ENCODE measurements around the gene CARF.
"Not testable (repeated sequence)": the region's sequence is repeated elsewhere in the genome, so short reads cannot be mapped to it uniquely, and the experiment has no call there.

Gene CARF

DNA sequence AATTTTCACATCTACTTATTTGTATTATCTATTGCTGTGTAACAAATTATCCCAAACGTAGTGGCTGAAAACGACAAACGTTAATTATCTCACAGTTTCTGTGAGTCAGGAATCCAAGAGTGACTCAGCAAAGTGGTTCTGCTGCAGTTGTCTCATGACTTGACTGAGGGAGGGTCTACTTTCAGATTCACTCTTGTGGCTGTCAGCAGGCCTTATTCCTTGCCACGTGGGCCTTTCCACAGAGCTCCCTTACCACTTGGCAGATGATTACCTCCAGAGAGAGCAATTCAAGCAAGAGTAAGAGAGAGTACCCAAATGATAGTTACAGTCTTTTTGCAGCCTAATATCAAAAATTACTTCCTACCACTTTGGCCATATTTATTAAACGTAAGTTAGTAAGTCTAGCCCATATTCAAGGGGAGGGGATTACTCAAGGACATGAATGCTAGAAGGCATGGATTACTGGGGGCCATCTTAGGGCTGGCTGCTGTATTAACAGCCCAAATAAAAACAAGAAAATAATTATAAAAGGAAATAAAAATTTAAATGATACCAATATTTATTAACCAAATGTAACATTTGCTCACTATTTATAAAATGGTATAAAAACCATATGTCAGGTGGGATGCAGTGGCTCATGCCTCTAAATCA lies 53.9 kb downstream of the CARF start:
- no peak for TF ChIP-seq SNAI2 (CRISPR knock-in tag; IDR thresholded peaks at IDR 0.05)
- TF ChIP-seq, protein P1, sequence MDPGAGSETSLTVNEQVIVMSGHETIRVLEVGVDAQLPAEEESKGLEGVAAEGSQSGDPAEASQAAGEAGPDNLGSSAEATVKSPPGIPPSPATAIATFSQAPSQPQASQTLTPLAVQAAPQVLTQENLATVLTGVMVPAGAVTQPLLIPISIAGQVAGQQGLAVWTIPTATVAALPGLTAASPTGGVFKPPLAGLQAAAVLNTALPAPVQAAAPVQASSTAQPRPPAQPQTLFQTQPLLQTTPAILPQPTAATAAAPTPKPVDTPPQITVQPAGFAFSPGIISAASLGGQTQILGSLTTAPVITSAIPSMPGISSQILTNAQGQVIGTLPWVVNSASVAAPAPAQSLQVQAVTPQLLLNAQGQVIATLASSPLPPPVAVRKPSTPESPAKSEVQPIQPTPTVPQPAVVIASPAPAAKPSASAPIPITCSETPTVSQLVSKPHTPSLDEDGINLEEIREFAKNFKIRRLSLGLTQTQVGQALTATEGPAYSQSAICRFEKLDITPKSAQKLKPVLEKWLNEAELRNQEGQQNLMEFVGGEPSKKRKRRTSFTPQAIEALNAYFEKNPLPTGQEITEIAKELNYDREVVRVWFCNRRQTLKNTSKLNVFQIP (CRISPR knock-in tag; IDR thresholded peaks at IDR 0.05; ENCODE audit: borderline replicate concordance, low read depth), result no peak
- no peak for ATAC-seq

DNA sequence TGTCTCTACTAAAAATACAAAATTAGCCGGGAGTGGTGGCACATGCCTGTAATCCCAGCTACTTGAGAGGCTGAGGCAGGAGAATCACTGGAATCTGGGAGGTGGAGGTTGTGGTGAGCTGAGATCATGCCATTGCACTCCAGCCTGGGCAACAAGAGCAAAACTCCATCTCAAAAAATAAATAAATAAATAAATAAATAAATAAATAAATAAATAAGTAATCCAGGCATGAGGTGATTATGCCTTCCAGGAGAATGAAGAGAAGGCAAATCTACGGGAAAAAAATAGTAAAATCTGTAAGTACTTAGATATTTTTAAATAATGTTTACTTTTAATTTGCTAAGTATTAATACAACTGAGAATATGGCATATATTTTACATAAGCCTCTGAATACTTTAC lies 57.3 kb downstream of the CARF start:
- not testable (repeated sequence) for ATAC-seq

DNA sequence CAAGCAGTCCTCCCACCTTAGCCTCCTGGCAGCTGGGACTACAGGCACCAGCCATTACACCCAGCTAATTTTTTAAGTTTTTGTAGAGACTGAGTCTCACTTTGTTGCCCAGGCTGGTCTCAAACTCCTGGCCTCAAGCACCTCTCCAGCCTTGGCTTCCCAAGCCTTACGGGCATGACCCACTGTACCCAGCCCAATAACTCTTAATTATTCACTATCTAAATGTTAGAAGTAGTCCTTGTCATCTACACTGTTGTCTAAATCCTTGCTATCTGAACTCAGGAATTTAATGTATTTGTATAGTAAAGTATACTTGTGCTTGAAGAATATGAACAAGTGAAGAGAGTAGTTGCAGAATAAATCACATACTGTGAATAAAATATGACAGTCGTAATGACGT lies 64.7 kb downstream of the CARF start:
- TF ChIP-seq ZC3H10 (CRISPR knock-in tag; IDR thresholded peaks at IDR 0.05), result no peak
- no peak for TF ChIP-seq OSR1 (CRISPR knock-in tag; IDR thresholded peaks at IDR 0.05)
- TF ChIP-seq RARB (CRISPR knock-in tag; IDR thresholded peaks at IDR 0.05), result no peak
- TF ChIP-seq, protein P2, sequence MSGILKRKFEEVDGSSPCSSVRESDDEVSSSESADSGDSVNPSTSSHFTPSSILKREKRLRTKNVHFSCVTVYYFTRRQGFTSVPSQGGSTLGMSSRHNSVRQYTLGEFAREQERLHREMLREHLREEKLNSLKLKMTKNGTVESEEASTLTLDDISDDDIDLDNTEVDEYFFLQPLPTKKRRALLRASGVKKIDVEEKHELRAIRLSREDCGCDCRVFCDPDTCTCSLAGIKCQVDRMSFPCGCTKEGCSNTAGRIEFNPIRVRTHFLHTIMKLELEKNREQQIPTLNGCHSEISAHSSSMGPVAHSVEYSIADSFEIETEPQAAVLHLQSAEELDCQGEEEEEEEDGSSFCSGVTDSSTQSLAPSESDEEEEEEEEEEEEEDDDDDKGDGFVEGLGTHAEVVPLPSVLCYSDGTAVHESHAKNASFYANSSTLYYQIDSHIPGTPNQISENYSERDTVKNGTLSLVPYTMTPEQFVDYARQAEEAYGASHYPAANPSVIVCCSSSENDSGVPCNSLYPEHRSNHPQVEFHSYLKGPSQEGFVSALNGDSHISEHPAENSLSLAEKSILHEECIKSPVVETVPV (CRISPR knock-in tag; IDR thresholded peaks at IDR 0.05), result no peak
- TF ChIP-seq ZFP30 (CRISPR knock-in tag; IDR thresholded peaks at IDR 0.05), result no peak
- TF ChIP-seq GLIS3 (CRISPR knock-in tag; IDR thresholded peaks at IDR 0.05), result no peak
- no peak for TF ChIP-seq ZNF8 (CRISPR knock-in tag; IDR thresholded peaks at IDR 0.05)
- TF ChIP-seq, protein P3, sequence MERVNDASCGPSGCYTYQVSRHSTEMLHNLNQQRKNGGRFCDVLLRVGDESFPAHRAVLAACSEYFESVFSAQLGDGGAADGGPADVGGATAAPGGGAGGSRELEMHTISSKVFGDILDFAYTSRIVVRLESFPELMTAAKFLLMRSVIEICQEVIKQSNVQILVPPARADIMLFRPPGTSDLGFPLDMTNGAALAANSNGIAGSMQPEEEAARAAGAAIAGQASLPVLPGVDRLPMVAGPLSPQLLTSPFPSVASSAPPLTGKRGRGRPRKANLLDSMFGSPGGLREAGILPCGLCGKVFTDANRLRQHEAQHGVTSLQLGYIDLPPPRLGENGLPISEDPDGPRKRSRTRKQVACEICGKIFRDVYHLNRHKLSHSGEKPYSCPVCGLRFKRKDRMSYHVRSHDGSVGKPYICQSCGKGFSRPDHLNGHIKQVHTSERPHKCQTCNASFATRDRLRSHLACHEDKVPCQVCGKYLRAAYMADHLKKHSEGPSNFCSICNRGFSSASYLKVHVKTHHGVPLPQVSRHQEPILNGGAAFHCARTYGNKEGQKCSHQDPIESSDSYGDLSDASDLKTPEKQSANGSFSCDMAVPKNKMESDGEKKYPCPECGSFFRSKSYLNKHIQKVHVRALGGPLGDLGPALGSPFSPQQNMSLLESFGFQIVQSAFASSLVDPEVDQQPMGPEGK (CRISPR knock-in tag; IDR thresholded peaks at IDR 0.05; ENCODE audit: borderline replicate concordance), result no peak
- TF ChIP-seq, protein P4, sequence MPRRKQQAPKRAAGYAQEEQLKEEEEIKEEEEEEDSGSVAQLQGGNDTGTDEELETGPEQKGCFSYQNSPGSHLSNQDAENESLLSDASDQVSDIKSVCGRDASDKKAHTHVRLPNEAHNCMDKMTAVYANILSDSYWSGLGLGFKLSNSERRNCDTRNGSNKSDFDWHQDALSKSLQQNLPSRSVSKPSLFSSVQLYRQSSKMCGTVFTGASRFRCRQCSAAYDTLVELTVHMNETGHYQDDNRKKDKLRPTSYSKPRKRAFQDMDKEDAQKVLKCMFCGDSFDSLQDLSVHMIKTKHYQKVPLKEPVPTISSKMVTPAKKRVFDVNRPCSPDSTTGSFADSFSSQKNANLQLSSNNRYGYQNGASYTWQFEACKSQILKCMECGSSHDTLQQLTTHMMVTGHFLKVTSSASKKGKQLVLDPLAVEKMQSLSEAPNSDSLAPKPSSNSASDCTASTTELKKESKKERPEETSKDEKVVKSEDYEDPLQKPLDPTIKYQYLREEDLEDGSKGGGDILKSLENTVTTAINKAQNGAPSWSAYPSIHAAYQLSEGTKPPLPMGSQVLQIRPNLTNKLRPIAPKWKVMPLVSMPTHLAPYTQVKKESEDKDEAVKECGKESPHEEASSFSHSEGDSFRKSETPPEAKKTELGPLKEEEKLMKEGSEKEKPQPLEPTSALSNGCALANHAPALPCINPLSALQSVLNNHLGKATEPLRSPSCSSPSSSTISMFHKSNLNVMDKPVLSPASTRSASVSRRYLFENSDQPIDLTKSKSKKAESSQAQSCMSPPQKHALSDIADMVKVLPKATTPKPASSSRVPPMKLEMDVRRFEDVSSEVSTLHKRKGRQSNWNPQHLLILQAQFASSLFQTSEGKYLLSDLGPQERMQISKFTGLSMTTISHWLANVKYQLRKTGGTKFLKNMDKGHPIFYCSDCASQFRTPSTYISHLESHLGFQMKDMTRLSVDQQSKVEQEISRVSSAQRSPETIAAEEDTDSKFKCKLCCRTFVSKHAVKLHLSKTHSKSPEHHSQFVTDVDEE (CRISPR knock-in tag; IDR thresholded peaks at IDR 0.05), result no peak
- TF ChIP-seq, protein P5, sequence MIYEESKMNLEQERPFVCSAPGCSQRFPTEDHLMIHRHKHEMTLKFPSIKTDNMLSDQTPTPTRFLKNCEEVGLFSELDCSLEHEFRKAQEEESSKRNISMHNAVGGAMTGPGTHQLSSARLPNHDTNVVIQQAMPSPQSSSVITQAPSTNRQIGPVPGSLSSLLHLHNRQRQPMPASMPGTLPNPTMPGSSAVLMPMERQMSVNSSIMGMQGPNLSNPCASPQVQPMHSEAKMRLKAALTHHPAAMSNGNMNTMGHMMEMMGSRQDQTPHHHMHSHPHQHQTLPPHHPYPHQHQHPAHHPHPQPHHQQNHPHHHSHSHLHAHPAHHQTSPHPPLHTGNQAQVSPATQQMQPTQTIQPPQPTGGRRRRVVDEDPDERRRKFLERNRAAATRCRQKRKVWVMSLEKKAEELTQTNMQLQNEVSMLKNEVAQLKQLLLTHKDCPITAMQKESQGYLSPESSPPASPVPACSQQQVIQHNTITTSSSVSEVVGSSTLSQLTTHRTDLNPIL (CRISPR knock-in tag; IDR thresholded peaks at IDR 0.05; ENCODE audit: low read depth), result no peak
- no peak for TF ChIP-seq SNAI2 (CRISPR knock-in tag; IDR thresholded peaks at IDR 0.05)
- no peak for TF ChIP-seq ZNF565 (CRISPR knock-in tag; conservative IDR thresholded peaks at IDR 0.05; ENCODE audit: low read depth)
- TF ChIP-seq TCF4 (CRISPR knock-in tag; IDR thresholded peaks at IDR 0.05; ENCODE audit: borderline replicate concordance), result no peak
- TF ChIP-seq ESRRG (CRISPR knock-in tag; IDR thresholded peaks at IDR 0.05), result no peak
- no peak for TF ChIP-seq TOX (CRISPR knock-in tag; IDR thresholded peaks at IDR 0.05; ENCODE audit: borderline replicate concordance)

DNA sequence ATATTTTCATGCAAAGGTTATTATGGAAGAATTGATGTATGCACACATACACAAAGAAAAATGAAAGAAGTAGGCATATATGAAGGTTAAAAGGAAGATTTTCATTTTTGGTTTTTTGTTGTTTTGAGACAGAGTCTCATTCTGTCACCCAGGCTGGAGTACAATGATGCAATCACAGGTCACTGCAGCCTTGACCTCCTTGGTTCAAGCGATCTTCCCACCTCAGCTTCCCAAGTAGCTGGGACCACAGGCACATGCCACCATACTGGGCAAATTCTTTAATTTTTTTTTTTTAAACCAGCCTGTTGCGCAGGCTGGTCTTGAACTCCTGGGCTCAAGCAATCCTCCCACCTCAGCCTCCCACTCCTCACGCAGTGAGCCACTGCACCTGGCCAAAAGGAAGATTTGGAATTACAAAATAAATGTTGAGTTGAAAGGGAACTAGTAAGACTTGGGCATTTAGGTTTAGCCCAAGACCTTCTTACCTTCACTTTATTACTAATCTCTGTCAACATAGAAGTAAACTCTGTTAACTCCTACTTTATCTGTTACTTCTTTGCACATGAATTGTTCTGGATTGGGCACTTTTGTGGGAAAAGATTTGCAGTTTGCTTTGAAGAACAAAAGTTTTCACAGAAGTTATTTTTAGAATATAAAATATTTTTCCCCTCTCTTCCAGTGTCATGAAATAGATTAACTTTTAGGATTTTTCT lies 70.9 kb downstream of the CARF start:
- ATAC-seq, result no peak
- TF ChIP-seq ZFP3 (CRISPR knock-in tag; IDR thresholded peaks at IDR 0.05) (no peak), TOX (CRISPR knock-in tag; IDR thresholded peaks at IDR 0.05; ENCODE audit: borderline replicate concordance) (no peak), PPARA (CRISPR knock-in tag; IDR thresholded peaks at IDR 0.05; ENCODE audit: borderline replicate concordance) (no peak), SNAI2 (CRISPR knock-in tag; IDR thresholded peaks at IDR 0.05) (no peak), OSR1 (CRISPR knock-in tag; IDR thresholded peaks at IDR 0.05) (no peak), ZC3H10 (CRISPR knock-in tag; IDR thresholded peaks at IDR 0.05) (no peak), RARB (CRISPR knock-in tag; IDR thresholded peaks at IDR 0.05) (no peak), ISL1 (CRISPR knock-in tag; IDR thresholded peaks at IDR 0.05) (no peak), ZNF8 (CRISPR knock-in tag; IDR thresholded peaks at IDR 0.05) (no peak)
- TF ChIP-seq, protein P5 (CRISPR knock-in tag; IDR thresholded peaks at IDR 0.05; ENCODE audit: low read depth), result no peak
- TF ChIP-seq, protein P3 (CRISPR knock-in tag; IDR thresholded peaks at IDR 0.05; ENCODE audit: borderline replicate concordance), result no peak
- TF ChIP-seq, protein P1 (CRISPR knock-in tag; IDR thresholded peaks at IDR 0.05; ENCODE audit: borderline replicate concordance, low read depth), result no peak

More for the DNA sequence above, 64.7 kb downstream of the CARF start:
- ATAC-seq, result no peak
